ENCODE measurements around the gene SAMHD1. TPM values are rescaled to one million over a fixed set of nuclear protein-coding genes. Genes with fewer than 3 reads are reported as not detected.
"Not testable (repeated sequence)": the region's sequence is repeated elsewhere in the genome, so short reads cannot be mapped to it uniquely, and the experiment has no call there.

SAMHD1 gene
- total and polyA plus RNA-seq, 2 donors (not counting 1 experiment from before 2014, with no cell fraction given), result 25.9 to 47.2 TPM

GRCh38 chr20:36962354-36962941, 10.9 kb upstream of the SAMHD1 start:
- H4K20me1 ChIP-seq (ENCODE audit: control insufficient read depth, extremely low read depth, insufficient read depth, low read length); H3K4me1 ChIP-seq (ENCODE audit: control insufficient read depth, extremely low read depth, insufficient read depth, low read length); H3K79me2 ChIP-seq (ENCODE audit: control insufficient read depth, insufficient read depth, low read length); H3K4me3 ChIP-seq (replicated peaks in 1 of 4; ENCODE audit: control extremely low read depth in 1 of 4, insufficient read depth in 1 of 4, low read depth in 3 of 4, low read length in 4 of 4); H2AFZ ChIP-seq (ENCODE audit: low read length); H3K9ac ChIP-seq (ENCODE audit: insufficient read depth, low read length); H3K27me3 ChIP-seq (ENCODE audit: control insufficient read depth, insufficient read depth, low read length); DNase-seq (ENCODE audit: low read depth in 2 of 2); H3K36me3 ChIP-seq (ENCODE audit: control insufficient read depth, insufficient read depth, low read length); H3K9me3 ChIP-seq (ENCODE audit: control insufficient read depth, insufficient read depth, low read depth, low read length); H3K27ac ChIP-seq (ENCODE audit: insufficient read depth, low read length); H3K4me2 ChIP-seq (ENCODE audit: extremely low read depth, insufficient read depth, low read length): not testable (repeated sequence)

GRCh38 chr20:36959242-36959641, 7.7 kb upstream of the SAMHD1 start:
- Histone ChIP-seq H2AFZ (ENCODE audit: low read length) (no peak overlapping the region), H3K4me3 (replicated peaks in 1 of 4; ENCODE audit: control extremely low read depth in 1 of 4, insufficient read depth in 1 of 4, low read depth in 3 of 4, low read length in 4 of 4) (no peak overlapping the region), H3K36me3 (ENCODE audit: control insufficient read depth, insufficient read depth, low read length) (no peaks in the 10 kb centered on the region), H3K4me1 (ENCODE audit: control insufficient read depth, extremely low read depth, insufficient read depth, low read length) (no peaks in the 10 kb centered on the region), H3K79me2 (ENCODE audit: control insufficient read depth, insufficient read depth, low read length) (no peaks in the 10 kb centered on the region), H3K27ac (ENCODE audit: insufficient read depth, low read length) (no peak overlapping the region), H3K27me3 (ENCODE audit: control insufficient read depth, insufficient read depth, low read length) (no peaks in the 10 kb centered on the region), H3K9me3 (ENCODE audit: control insufficient read depth, insufficient read depth, low read depth, low read length) (no peaks in the 10 kb centered on the region), H3K4me2 (ENCODE audit: extremely low read depth, insufficient read depth, low read length) (no peak overlapping the region), H3K9ac (ENCODE audit: insufficient read depth, low read length) (no peak overlapping the region), H4K20me1 (ENCODE audit: control insufficient read depth, extremely low read depth, insufficient read depth, low read length) (no peaks in the 10 kb centered on the region)
- no peak for DNase-seq (ENCODE audit: low read depth in 2 of 2)
- TF ChIP-seq CTCF (conservative IDR thresholded peaks at IDR 0.05 in 1 of 2, IDR thresholded peaks at IDR 0.05 in 1 of 2; ENCODE audit: low read depth in 1 of 2, low read length in 2 of 2) (no peak), EZH2 (IDR thresholded peaks at IDR 0.05; ENCODE audit: low read length, missing control alignments) (no peak)

- Histone ChIP-seq H4K20me1 (ENCODE audit: control insufficient read depth, extremely low read depth, insufficient read depth, low read length) (no peaks in the 10 kb centered on the region), H3K27me3 (ENCODE audit: control insufficient read depth, insufficient read depth, low read length) (no peaks in the 10 kb centered on the region), H3K4me2 (ENCODE audit: extremely low read depth, insufficient read depth, low read length) (no peak overlapping the region), H3K36me3 (ENCODE audit: control insufficient read depth, insufficient read depth, low read length) (no peaks in the 10 kb centered on the region), H3K79me2 (ENCODE audit: control insufficient read depth, insufficient read depth, low read length) (no peaks in the 10 kb centered on the region), H3K9me3 (ENCODE audit: control insufficient read depth, insufficient read depth, low read depth, low read length) (no peaks in the 10 kb centered on the region), H3K4me3 (replicated peaks in 1 of 4; ENCODE audit: control extremely low read depth in 1 of 4, insufficient read depth in 1 of 4, low read depth in 3 of 4, low read length in 4 of 4) (no peak overlapping the region), H2AFZ (ENCODE audit: low read length) (no peak overlapping the region), H3K9ac (ENCODE audit: insufficient read depth, low read length) (no peak overlapping the region), H3K4me1 (ENCODE audit: control insufficient read depth, extremely low read depth, insufficient read depth, low read length) (no peaks in the 10 kb centered on the region), H3K27ac (ENCODE audit: insufficient read depth, low read length) (no peak overlapping the region)
- TF ChIP-seq CTCF (conservative IDR thresholded peaks at IDR 0.05 in 1 of 2, IDR thresholded peaks at IDR 0.05 in 1 of 2; ENCODE audit: low read depth in 1 of 2, low read length in 2 of 2) (no peak), EZH2 (IDR thresholded peaks at IDR 0.05; ENCODE audit: low read length, missing control alignments) (no peak)
- no peak for DNase-seq (ENCODE audit: low read depth in 2 of 2)
Measured at GRCh38 chr20:36957875-36958667, 6.6 kb upstream of the SAMHD1 start.

Data from fibroblast of lung (primary cell).